Dermis blood vessel endothelial cell (primary cell): ENCODE measurements around the gene PLXNB3. TPM values are rescaled to one million over a fixed set of nuclear protein-coding genes. Genes with fewer than 3 reads are reported as not detected.

Source experiments
- DNase-seq: peaks from one replicate; pipeline ENCODE4 v3.0.0; 2010
- total RNA-seq: library from RNA; depleted of rRNA; stranded (reverse); fragments of >200 nt; gene quantifications from 2 replicates; pipeline ENCODE4 v1.2.3, GENCODE V29; 2014

Gene PLXNB3
- total RNA-seq, 1 donor from 2014 or later: 5.1 TPM

GRCh38 chrX:153818571-153819383, 54.7 kb downstream of the PLXNB3 start:
- DNase-seq: peak; percentile 19

- no peak for DNase-seq
Observed at GRCh38 chrX:153819384-153820040, 55.5 kb downstream of the PLXNB3 start.

GRCh38 chrX:153820601-153821000, 56.6 kb downstream of the PLXNB3 start:
- no peak for DNase-seq

- DNase-seq: no peak
Observed at GRCh38 chrX:153821066-153821465, 57.0 kb downstream of the PLXNB3 start.

GRCh38 chrX:153824348-153824747, 60.3 kb downstream of the PLXNB3 start:
- DNase-seq: no peak

- no peak for DNase-seq
Observed at GRCh38 chrX:153825042-153825441, 61.0 kb downstream of the PLXNB3 start.

Other genes with a start within 250 kb of the PLXNB3 start
- gene ATP2B3, start 246.6 kb upstream of the PLXNB3 start, total RNA-seq: under 0.01 TPM in 1 of 2 replicates, not detected in the other
- 27.0 and 42.4 TPM in 2 replicates for gene CCNQ, start 165.1 kb upstream of the PLXNB3 start, total RNA-seq
- gene DUSP9, start 117.0 kb upstream of the PLXNB3 start, total RNA-seq: 0.05 and 0.17 TPM in 2 replicates
- not detected in 2 replicates for gene PNCK, start 90.4 kb upstream of the PLXNB3 start, total RNA-seq
- gene SLC6A8, start 76.3 kb upstream of the PLXNB3 start, total RNA-seq: 3.3 and 4.6 TPM in 2 replicates
- gene BCAP31, start 39.9 kb upstream of the PLXNB3 start, total RNA-seq: 303 and 321 TPM in 2 replicates
- 10.0 and 16.6 TPM in 2 replicates for gene ABCD1, start 39.4 kb upstream of the PLXNB3 start, total RNA-seq
- gene SRPK3, start 16.8 kb downstream of the PLXNB3 start, total RNA-seq: under 0.01 and 0.05 TPM in 2 replicates
- gene IDH3G, start 30.1 kb downstream of the PLXNB3 start, total RNA-seq: 35.1 and 63.9 TPM in 2 replicates
- 75.9 and 143 TPM in 2 replicates for gene SSR4, start 30.4 kb downstream of the PLXNB3 start, total RNA-seq
- 0.23 and 0.68 TPM in 2 replicates for gene PDZD4, start 66.3 kb downstream of the PLXNB3 start, total RNA-seq
- gene L1CAM, start 121.9 kb downstream of the PLXNB3 start, total RNA-seq: 1.1 and 2.4 TPM in 2 replicates
- 4.7 and 6.3 TPM in 2 replicates for gene AVPR2, start 140.4 kb downstream of the PLXNB3 start, total RNA-seq
- 16.0 and 27.2 TPM in 2 replicates for gene ARHGAP4, start 162.0 kb downstream of the PLXNB3 start, total RNA-seq
- gene NAA10, start 170.8 kb downstream of the PLXNB3 start, total RNA-seq: 70.6 and 88.2 TPM in 2 replicates
- 12.1 and 27.4 TPM in 2 replicates for gene RENBP, start 180.4 kb downstream of the PLXNB3 start, total RNA-seq
- 15.3 and 48.9 TPM in 2 replicates for gene HCFC1, start 207.6 kb downstream of the PLXNB3 start, total RNA-seq
- 6.0 and 6.5 TPM in 2 replicates for gene TMEM187, start 208.5 kb downstream of the PLXNB3 start, total RNA-seq